HUDEP-2 (cell line): Measurements from ENCODE around the gene GOLGA6L1.
"Not testable (repeated sequence)": the region's sequence is repeated elsewhere in the genome, so short reads cannot be mapped to it uniquely, and the experiment has no call there.

Experiments
- DNase-seq, 76 experiments: peaks; one replicate each; lab custom pipeline; 2025; ENCODE audit not compliant: unreplicated experiment in 76 of 76; lab: John Stamatoyannopoulos, UW

Gene GOLGA6L1

GRCh38 chr15:23136722-23137121 lies at the start of gene GOLGA6L1:
TSS of gene GOLGA6L1 (minus strand) at chr15:23136822. CDS start at chr15:23136731, 91 bp downstream.
- DNase-seq = not testable (repeated sequence)

- not testable (repeated sequence) for DNase-seq
These were observed 44.6 kb upstream of the GOLGA6L1 start for GRCh38 chr15:23181201-23181600.

- DNase-seq = not testable (repeated sequence)
These were observed 43.9 kb upstream of the GOLGA6L1 start for GRCh38 chr15:23180547-23180927.

- DNase-seq = not testable (repeated sequence)
These were observed 43.3 kb upstream of the GOLGA6L1 start for GRCh38 chr15:23179768-23180546.

GRCh38 chr15:23176683-23177082 lies 40.1 kb upstream of the GOLGA6L1 start:
- DNase-seq = not testable (repeated sequence)

- DNase-seq = not testable (repeated sequence)
These were observed 39.0 kb upstream of the GOLGA6L1 start for GRCh38 chr15:23175606-23176005.

- not testable (repeated sequence) for DNase-seq
These were observed 38.1 kb upstream of the GOLGA6L1 start for GRCh38 chr15:23174609-23175140.

GRCh38 chr15:23132787-23133186 lies 3.8 kb downstream of the GOLGA6L1 start:
- DNase-seq = not testable (repeated sequence)

GRCh38 chr15:23118208-23118607 lies 18.4 kb downstream of the GOLGA6L1 start:
- no peak for DNase-seq

GRCh38 chr15:23095796-23096195 lies 40.8 kb downstream of the GOLGA6L1 start:
- DNase-seq = no peak

- no peak for DNase-seq
These were observed 53.5 kb downstream of the GOLGA6L1 start for GRCh38 chr15:23083115-23083514.

- not testable (repeated sequence) for DNase-seq
These were observed 54.5 kb downstream of the GOLGA6L1 start for GRCh38 chr15:23081996-23082737.

GRCh38 chr15:23081271-23081670 lies 55.4 kb downstream of the GOLGA6L1 start:
- DNase-seq = no peak

- DNase-seq = no peak
These were observed 56.9 kb downstream of the GOLGA6L1 start for GRCh38 chr15:23079766-23080165.
